Epithelial cell of prostate (primary cell): ENCODE measurements around the gene MASP1.
A peak's percentile ranks its signal among the peaks of the same experiment; 100 is the strongest.
"Not testable (repeated sequence)": the region's sequence is repeated elsewhere in the genome, so short reads cannot be mapped to it uniquely, and the experiment has no call there.

ENCODE experiments used
- DNase-seq: peaks from one replicate; pipeline ENCODE4 v3.0.0-alpha.2; 2011; ENCODE audit warnings: low read depth, low spot score
- H3K27ac ChIP-seq: fragments of 450-650 bp; 2 replicates; pipeline ENCODE4 v1.5.1; 2017; ENCODE audit warnings: mild to moderate bottlenecking

The MASP1 gene

GRCh38 chr3:187230011-187230410 is 61.5 kb downstream of the MASP1 start:
- no peak for DNase-seq
- H3K27ac ChIP-seq, result no peak overlapping the region

GRCh38 chr3:187228740-187229139 is 62.8 kb downstream of the MASP1 start:
- H3K27ac ChIP-seq, result no peak overlapping the region

GRCh38 chr3:187227658-187228258 is 63.8 kb downstream of the MASP1 start:
- no peak overlapping the region for H3K27ac ChIP-seq
- DNase-seq, result no peak

More at GRCh38 chr3:187228740-187229139, 62.8 kb downstream of the MASP1 start:
- no peak for DNase-seq

- peak; percentile 66 for DNase-seq
Observed at GRCh38 chr3:187223799-187224198, 67.7 kb downstream of the MASP1 start.

GRCh38 chr3:187222801-187223200 is 68.7 kb downstream of the MASP1 start:
- DNase-seq, result no peak
- H3K27ac ChIP-seq, result no peak overlapping the region

More at GRCh38 chr3:187223799-187224198, 67.7 kb downstream of the MASP1 start:
- H3K27ac ChIP-seq, result no peak overlapping the region

GRCh38 chr3:187215460-187215859 is 76.1 kb downstream of the MASP1 start:
- no peak overlapping the region for H3K27ac ChIP-seq
- DNase-seq, result no peak

- no peak for DNase-seq
- no peak overlapping the region for H3K27ac ChIP-seq
Observed at GRCh38 chr3:187213616-187214015, 77.9 kb downstream of the MASP1 start.

- DNase-seq, result no peak
Observed at GRCh38 chr3:187212705-187213104, 78.8 kb downstream of the MASP1 start.

GRCh38 chr3:187212196-187212545 is 79.4 kb downstream of the MASP1 start:
- no peak overlapping the region for H3K27ac ChIP-seq
- DNase-seq, result no peak

More at GRCh38 chr3:187212705-187213104, 78.8 kb downstream of the MASP1 start:
- no peak overlapping the region for H3K27ac ChIP-seq

- no peak overlapping the region for H3K27ac ChIP-seq
- DNase-seq, result peak; percentile 37
Observed at GRCh38 chr3:187211532-187212195, 79.9 kb downstream of the MASP1 start.

GRCh38 chr3:187210545-187211327 is 80.8 kb downstream of the MASP1 start:
- H3K27ac ChIP-seq, result no peak overlapping the region

GRCh38 chr3:187210091-187210490 is 81.4 kb downstream of the MASP1 start:
- no peak overlapping the region for H3K27ac ChIP-seq
- DNase-seq, result no peak

More at GRCh38 chr3:187210545-187211327, 80.8 kb downstream of the MASP1 start:
- no peak for DNase-seq

GRCh38 chr3:187209491-187209890 is 82.0 kb downstream of the MASP1 start:
- no peak overlapping the region for H3K27ac ChIP-seq

GRCh38 chr3:187208159-187208558 is 83.4 kb downstream of the MASP1 start:
- peak overlapping the region; percentile 32 for H3K27ac ChIP-seq
- peak; percentile 46 for DNase-seq

More at GRCh38 chr3:187209491-187209890, 82.0 kb downstream of the MASP1 start:
- no peak for DNase-seq

- peak overlapping the region; percentile 32 for H3K27ac ChIP-seq
- DNase-seq, result no peak
Observed at GRCh38 chr3:187207624-187208023, 83.9 kb downstream of the MASP1 start.

- no peak overlapping the region for H3K27ac ChIP-seq
- no peak for DNase-seq
Observed at GRCh38 chr3:187207062-187207461, 84.5 kb downstream of the MASP1 start.

GRCh38 chr3:187205683-187206082 is 85.9 kb downstream of the MASP1 start:
- no peak overlapping the region for H3K27ac ChIP-seq
- no peak for DNase-seq

- H3K27ac ChIP-seq, DNase-seq: not testable (repeated sequence)
Observed at GRCh38 chr3:187199463-187200050, 92.0 kb downstream of the MASP1 start.

GRCh38 chr3:187198490-187198889 is 93.0 kb downstream of the MASP1 start:
- no peak for DNase-seq
- H3K27ac ChIP-seq, result no peak overlapping the region

GRCh38 chr3:187197335-187197649 is 94.2 kb downstream of the MASP1 start, which contains the start of gene RTP1:
Gene RTP1, plus strand, starts transcription at chr3:187197486. Its CDS starts 30 bp downstream, at chr3:187197516.
- H3K27ac ChIP-seq, result peak within 1 kb of the TSS; percentile 10
- DNase-seq, result no peak
